Measurements from ENCODE around the gene LHFPL2.

LHFPL2 gene

DNA sequence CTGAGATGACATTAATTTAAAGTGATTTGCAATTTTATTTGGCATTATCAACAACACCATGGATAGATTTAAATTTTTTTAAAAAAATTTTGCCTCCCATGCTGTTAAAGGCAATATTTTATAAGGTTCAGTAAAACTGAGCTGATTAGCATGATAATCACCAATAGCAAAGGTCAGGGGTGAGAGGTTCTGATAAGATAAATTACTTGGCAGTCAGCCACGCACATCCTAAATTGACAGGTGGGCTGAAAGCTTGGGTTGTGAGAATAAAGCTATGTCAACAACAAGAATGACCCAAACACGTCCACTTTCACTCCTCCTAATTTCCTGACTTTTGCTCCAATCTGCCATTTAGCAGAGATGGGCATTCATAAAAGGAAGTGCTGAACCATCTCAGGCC, 127.1 kb downstream of the LHFPL2 start:
- no peak for DNase-seq (ENCODE audit: low spot score)

DNA sequence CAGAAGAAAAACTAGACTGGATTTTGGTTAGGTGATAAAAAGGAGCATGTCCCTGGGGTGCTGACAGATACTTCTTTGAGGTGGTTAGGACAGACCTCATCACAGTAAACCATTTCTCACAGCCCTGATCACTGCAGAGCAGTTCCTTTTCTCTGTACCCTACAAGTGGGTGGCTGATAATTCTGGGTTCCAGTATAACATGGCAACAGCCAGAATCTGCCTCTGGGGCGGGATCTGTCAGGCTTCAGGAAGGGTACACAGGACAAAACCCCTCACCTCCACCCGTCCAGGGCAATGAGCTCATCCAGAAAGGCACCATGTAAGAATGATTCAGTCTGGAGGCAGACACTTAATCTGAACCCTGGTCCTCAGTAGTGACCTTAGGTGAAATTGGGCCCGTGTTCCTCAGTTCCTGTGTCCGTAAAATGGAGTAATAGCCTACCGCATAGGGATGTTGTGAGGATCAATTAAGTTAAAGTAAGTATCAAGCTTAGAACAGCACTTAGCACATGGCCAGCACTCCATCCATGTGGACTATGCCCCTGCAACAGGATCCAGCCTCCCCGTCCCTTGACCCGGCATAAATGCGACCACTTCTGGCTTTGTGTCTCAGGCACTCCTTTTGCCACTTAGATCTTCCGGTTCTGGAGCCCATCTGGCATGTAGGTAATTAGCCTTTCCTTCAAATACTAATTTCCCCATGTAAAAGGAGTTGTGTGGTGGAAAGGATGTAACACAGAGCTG, 129.2 kb downstream of the LHFPL2 start:
- no peak for DNase-seq (ENCODE audit: low spot score)

GRCh38 chr5:78518365-78519197, 130.0 kb downstream of the LHFPL2 start:
- DNase-seq (ENCODE audit: low spot score): no peak

GRCh38 chr5:78515670-78516069, 132.9 kb downstream of the LHFPL2 start:
- no peak for DNase-seq (ENCODE audit: low spot score)

- no peak for DNase-seq (ENCODE audit: low spot score)
Observed at GRCh38 chr5:78514427-78515330, 133.9 kb downstream of the LHFPL2 start.

- DNase-seq (ENCODE audit: low spot score): no peak
Observed at GRCh38 chr5:78513441-78513840, 135.1 kb downstream of the LHFPL2 start.

GRCh38 chr5:78512435-78512834, 136.1 kb downstream of the LHFPL2 start:
- no peak for DNase-seq (ENCODE audit: low spot score)

DNA sequence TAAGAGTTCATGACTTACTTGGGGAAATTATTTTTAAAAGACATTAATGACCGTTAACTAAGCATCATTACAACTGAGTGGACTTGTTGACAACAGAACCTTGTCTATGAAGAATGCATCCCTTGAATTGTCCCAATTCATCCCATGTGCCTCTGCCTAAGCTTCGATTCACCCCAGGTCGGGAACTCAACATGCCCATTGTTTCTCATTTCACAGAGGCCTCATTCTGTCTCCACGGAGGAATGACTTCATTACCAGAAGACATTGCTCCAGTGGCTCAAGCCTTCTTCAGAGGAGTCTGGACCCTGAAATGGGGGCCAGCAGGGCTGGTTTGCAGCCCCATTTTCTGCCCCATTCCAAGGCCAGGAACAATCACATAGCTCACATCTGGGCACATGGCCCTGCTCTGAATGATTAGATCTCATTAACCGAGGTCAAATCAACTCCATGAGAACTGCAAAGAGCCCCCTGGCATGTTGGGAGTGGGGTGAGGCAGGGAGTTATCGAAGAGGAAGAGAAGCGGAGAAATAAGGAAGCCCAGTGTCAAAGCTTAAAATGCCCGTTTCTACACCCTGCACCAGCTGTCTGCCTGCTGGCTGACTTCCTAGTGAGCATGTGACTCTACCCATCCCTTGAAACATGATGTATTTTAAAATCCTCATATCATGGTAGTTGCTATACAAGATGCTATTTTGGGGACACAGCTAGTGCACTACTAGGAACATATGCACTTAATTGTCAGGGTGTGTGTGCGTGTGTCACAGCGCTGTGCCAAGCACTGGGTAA, 137.3 kb downstream of the LHFPL2 start:
- DNase-seq (ENCODE audit: low spot score): no peak

- DNase-seq (ENCODE audit: low spot score): no peak
Observed at GRCh38 chr5:78509884-78510769, 138.4 kb downstream of the LHFPL2 start.

GRCh38 chr5:78509145-78509865, 139.3 kb downstream of the LHFPL2 start:
- no peak for DNase-seq (ENCODE audit: low spot score)

- no peak for DNase-seq (ENCODE audit: low spot score)
Observed at GRCh38 chr5:78508186-78508765, 140.3 kb downstream of the LHFPL2 start.

- DNase-seq (ENCODE audit: low spot score): no peak
Observed at GRCh38 chr5:78507531-78507930, 141.0 kb downstream of the LHFPL2 start.

DNA sequence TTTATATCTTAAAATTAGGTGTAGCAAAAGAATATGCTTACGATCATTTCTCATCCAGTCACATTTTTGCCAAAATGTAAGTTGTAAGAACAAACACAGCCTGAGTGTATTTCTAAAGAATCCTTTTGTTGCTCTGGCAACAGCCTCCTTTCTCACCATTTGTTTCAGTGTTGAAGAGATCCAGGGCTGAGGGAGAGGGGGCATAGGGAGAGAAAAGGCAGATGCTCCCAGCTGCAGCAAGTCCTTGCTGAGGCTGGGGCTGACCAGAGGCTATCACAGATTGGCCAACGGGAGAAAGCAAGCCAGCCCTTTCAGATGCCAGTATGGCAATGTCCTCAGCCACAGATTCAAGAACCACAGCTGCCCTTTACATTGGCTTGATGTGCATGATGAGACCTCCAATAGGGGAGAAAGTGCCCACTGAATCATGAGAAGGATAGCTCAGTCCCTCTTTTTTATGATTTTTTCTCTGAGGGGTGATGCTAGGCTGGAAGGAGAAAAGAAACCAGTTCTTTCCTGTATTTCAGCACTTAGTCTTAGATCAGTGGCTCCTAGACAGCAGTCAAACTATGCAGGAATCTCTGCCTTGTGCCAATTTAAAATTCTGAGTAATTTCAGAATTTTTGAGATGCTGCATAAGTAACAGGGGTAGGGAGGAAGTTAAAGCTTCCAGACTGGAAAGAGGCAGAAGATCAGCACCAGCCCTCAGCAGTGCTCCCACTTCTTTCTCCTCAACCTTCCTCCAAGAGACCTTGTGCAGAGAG, 142.1 kb downstream of the LHFPL2 start:
- DNase-seq (ENCODE audit: low spot score): no peak

- no peak for DNase-seq (ENCODE audit: low spot score)
Observed at GRCh38 chr5:78505860-78506259, 142.7 kb downstream of the LHFPL2 start.

DNA sequence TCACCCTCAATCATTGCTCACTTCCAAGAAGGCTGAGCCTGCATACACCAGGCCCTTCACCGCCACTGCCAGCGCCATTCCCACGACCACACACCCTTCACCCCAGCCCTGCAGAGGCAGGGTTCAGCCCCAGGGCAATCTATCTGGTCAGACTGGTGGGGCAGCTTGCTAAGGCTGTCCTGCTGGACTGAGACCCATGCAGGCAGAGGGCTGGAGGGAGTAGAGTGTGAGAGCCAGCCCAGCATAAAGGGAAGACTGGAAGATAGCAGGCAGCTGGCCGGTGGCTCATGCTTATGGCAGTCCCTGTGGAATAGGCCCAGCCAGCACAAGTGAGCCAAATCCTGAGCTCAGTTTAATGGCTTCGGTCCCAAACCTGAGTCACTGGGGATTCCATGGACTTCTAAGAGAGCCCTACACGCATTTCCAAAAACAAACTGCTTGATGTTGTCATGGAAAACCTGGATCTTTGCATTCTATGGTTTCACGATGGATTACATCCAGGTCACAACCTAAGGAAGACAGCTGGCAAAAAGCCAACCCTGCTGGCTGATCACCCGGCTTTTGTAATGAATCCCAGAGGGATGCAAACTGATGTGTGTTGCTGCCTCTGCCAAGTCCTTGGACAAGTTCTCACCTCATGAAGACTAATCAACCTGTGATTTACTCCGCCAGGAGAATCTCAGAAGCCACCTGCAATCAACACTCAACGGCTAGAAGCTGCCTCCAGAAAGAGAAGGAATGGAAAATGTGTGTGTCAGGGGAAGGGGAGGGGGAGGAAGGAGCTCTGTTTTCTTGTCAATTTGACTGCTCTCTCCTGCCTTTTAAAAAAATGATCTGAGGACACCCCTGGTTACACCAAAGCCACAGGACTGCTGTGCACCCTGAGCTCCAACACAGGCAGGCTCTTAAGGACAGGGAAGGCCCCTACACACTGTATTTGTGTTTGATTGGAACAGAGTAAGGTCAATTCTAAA, 143.6 kb downstream of the LHFPL2 start:
- DNase-seq (ENCODE audit: low spot score): peak; percentile 88

GRCh38 chr5:78503958-78504653, 144.5 kb downstream of the LHFPL2 start:
- no peak for DNase-seq (ENCODE audit: low spot score)
